OCI-LY3 (cell line): ENCODE measurements around the gene ARPC5L.

Experiments
- H2AFZ ChIP-seq: fragments of 200-600, 300-600 bp; shearing (Covaris generic); 2 replicates; pipeline ENCODE4 v1.6.0; 2014; ENCODE audit warnings: antibody characterized with exemption, low read depth, low read length
- H3K27ac ChIP-seq: fragments of 200-600, 300-600 bp; sonication (generic); 2 replicates; pipeline ENCODE4 v1.5.1; 2014; ENCODE audit warnings: mild to moderate bottlenecking, low read length, moderate library complexity, mixed read lengths
- H3K27me3 ChIP-seq: fragments of 200-600, 300-600 bp; sonication (generic); 2 replicates; pipeline ENCODE4 v1.6.1; 2014; ENCODE audit warnings: low read depth, low read length, mixed read lengths
- H3K36me3 ChIP-seq: fragments of 200-600, 300-600 bp; sonication (generic); replicated peaks from 2 replicates; pipeline ENCODE3; 2014; ENCODE audit warnings: low read depth, low read length, mixed read lengths
- H3K4me1 ChIP-seq: fragments of 300-600, 200-600 bp; sonication (generic); 2 replicates; pipeline ENCODE4 v1.6.1; 2014; ENCODE audit warnings: low read length, mixed read lengths
- H3K4me2 ChIP-seq: fragments of 200-600, 300-600 bp; sonication (generic); 2 replicates; pipeline ENCODE4 v1.6.1; 2014; ENCODE audit warnings: low read length, mixed read lengths
- H3K4me3 ChIP-seq: fragments of 300-600, 200-600 bp; sonication (generic); 2 replicates; pipeline ENCODE4 v1.5.1; 2014; ENCODE audit warnings: antibody characterized with exemption, mild to moderate bottlenecking, low read length, moderate library complexity
- H3K79me2 ChIP-seq: fragments of 300-600, 200-600 bp; shearing (Covaris generic); 2 replicates; pipeline ENCODE4 v1.6.1; 2014; ENCODE audit warnings: mild to moderate bottlenecking, low read length, mixed read lengths
- H3K9ac ChIP-seq: fragments of 300-600, 200-600 bp; shearing (Covaris generic); 2 replicates; pipeline ENCODE4 v1.6.0; 2014; ENCODE audit warnings: mild to moderate bottlenecking, low read length, moderate library complexity
- H3K9me3 ChIP-seq: fragments of 200-600, 300-600 bp; shearing (Covaris generic); 2 replicates; pipeline ENCODE4 v1.6.1; 2014; ENCODE audit warnings: low read length, mixed read lengths; ENCODE audit not compliant: insufficient read depth
- H4K20me1 ChIP-seq: fragments of 200-600, 300-600 bp; sonication (generic); 2 replicates; pipeline ENCODE4 v1.6.1; 2016; ENCODE audit warnings: low read length, mixed read lengths; ENCODE audit not compliant: insufficient read depth
- EZH2phosphoT487 ChIP-seq: fragments of 200-600 bp; shearing (Covaris generic); IDR thresholded peaks from 2 replicates; pipeline ENCODE4 v1.6.1; 2018; ENCODE audit warnings: antibody characterized with exemption, mixed run types, low read depth
- TF ChIP-seq, protein P1 (sequence below): fragments of 200-600, 300-600 bp; sonication (generic); IDR thresholded peaks from 2 replicates; pipeline ENCODE4 v1.5.1; 2014; ENCODE audit warnings: antibody characterized with exemption, low read length, low read depth

Gene ARPC5L

DNA sequence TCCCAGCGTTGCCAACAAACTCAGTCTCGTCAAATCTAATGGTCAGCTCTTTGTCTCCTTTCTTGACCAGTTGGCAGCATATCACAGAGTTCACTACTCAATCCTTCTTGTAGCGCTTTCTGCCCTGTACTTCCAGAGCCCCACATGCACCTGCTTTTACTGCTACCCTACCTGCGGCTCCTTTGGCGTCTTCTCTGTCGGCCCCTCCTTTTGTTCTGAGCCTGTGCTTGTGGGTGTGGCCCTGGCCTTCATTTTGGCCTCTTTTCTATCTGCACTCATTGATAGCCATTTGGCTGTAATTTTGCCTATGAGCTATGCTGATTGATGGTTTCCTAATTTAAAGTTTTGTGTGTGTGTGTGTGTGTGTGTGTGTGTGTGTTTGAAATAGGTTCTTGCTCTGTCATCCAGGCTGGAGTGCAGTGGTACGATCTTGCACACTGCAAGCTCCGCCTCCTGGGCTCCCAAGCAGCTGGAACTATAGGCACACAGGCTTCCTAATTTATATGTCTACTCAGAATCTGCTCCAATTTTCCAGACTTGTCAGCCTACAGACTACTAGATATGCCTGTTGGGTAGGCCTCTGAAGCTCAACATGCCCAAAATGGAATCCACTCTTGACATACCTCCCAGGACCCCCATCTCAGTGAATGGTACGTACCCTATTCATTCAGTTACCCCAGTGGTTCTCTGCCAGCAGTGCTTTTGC lies 32.3 kb downstream of the ARPC5L start:
- H3K27ac ChIP-seq, result no peak overlapping the region
- peaks cover 3% of the 10 kb centered on the region for H3K36me3 ChIP-seq
- TF ChIP-seq, protein P1, sequence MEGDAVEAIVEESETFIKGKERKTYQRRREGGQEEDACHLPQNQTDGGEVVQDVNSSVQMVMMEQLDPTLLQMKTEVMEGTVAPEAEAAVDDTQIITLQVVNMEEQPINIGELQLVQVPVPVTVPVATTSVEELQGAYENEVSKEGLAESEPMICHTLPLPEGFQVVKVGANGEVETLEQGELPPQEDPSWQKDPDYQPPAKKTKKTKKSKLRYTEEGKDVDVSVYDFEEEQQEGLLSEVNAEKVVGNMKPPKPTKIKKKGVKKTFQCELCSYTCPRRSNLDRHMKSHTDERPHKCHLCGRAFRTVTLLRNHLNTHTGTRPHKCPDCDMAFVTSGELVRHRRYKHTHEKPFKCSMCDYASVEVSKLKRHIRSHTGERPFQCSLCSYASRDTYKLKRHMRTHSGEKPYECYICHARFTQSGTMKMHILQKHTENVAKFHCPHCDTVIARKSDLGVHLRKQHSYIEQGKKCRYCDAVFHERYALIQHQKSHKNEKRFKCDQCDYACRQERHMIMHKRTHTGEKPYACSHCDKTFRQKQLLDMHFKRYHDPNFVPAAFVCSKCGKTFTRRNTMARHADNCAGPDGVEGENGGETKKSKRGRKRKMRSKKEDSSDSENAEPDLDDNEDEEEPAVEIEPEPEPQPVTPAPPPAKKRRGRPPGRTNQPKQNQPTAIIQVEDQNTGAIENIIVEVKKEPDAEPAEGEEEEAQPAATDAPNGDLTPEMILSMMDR, result no peak
- no peak for TF ChIP-seq EZH2phosphoT487
- H3K4me1 ChIP-seq, result peaks cover 2% of the 10 kb centered on the region; the same call in 1 of the 2 replicates
- H3K4me2 ChIP-seq, result no peak overlapping the region
- H3K79me2 ChIP-seq, result no peaks in the 10 kb centered on the region
- no peaks in the 10 kb centered on the region for H3K27me3 ChIP-seq
- H2AFZ ChIP-seq, result no peak overlapping the region
- no peaks in the 10 kb centered on the region for H4K20me1 ChIP-seq
- no peak overlapping the region for H3K4me3 ChIP-seq
- H3K9ac ChIP-seq, result no peak overlapping the region
- H3K9me3 ChIP-seq, result no peaks in the 10 kb centered on the region

DNA sequence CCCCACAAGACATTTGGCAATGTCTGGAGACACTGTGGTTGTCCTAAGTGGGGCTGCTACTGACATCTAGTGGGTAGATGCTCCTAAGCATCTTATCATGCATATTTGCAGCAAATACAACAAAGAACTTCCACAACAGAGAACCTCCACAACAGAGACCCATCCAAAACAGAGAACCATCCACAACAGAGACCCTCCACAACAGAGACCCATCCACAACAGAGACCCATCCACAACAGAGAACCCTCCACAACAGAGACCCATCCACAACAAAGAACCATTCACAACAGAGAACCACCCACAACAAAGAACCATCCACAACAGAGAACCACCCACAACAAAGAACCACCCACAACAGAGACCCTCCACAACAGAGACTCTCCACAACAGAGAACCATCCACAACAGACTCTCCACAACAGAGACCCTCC lies 32.8 kb downstream of the ARPC5L start:
- H3K4me3 ChIP-seq, result no peak overlapping the region
- no peak overlapping the region for H2AFZ ChIP-seq
- no peak for TF ChIP-seq EZH2phosphoT487
- TF ChIP-seq, protein P1, result peak; percentile 73
- no peaks in the 10 kb centered on the region for H3K27me3 ChIP-seq
- H3K79me2 ChIP-seq, result no peaks in the 10 kb centered on the region
- no peaks in the 10 kb centered on the region for H3K9me3 ChIP-seq
- H3K4me2 ChIP-seq, result no peak overlapping the region
- no peak overlapping the region for H3K9ac ChIP-seq
- H3K27ac ChIP-seq, result no peak overlapping the region
- H3K4me1 ChIP-seq, result peaks cover 2% of the 10 kb centered on the region; the same call in 1 of the 2 replicates
- peaks cover 3% of the 10 kb centered on the region for H3K36me3 ChIP-seq
- no peaks in the 10 kb centered on the region for H4K20me1 ChIP-seq

DNA sequence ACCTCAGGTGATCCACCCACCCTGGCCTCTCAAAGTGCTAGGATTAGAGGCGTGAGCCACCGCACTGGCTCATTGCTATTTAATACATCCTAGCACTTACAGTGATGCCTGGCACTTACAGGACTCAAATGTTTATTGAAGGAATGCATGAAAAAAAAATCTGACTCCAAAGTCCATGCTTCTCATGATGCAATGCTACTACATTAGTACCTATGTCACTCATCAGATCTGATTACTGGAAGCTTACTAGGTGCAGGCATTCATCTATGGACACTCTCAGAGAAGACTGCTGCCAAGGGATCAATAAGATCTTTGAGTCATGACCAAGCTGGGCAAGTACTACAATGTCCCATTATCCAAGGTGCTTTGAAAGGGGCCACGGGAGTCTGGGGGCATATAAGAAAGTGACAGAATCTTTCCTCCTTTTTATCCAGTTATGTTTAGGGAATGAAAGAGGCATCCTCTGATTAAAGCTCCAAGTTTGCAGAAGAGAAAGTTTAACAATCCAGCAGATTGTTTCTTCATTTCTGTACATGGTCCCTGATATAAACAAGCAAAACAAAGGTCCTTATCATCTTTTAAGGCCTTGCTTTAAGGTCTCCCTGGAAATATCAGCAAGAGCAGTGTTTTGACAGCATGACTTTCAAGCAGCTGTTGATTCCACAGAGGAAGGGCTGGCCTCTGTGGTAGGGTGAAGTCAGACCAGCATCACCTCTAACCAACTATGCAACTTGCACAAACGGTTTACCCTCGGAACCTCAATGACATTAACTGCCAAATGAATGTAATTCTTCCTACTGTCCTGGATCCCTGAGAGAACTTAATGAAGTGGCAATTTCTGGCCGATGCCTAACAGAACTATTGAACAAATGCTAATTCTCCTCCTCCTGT lies 35.9 kb downstream of the ARPC5L start:
- Histone ChIP-seq H3K4me2 (no peak overlapping the region), H2AFZ (no peak overlapping the region), H3K4me1 (peaks cover 2% of the 10 kb centered on the region; the same call in 1 of the 2 replicates), H3K27ac (no peak overlapping the region), H4K20me1 (no peaks in the 10 kb centered on the region), H3K9ac (no peak overlapping the region), H3K4me3 (no peak overlapping the region), H3K36me3 (peaks cover 3% of the 10 kb centered on the region), H3K79me2 (no peaks in the 10 kb centered on the region), H3K27me3 (no peaks in the 10 kb centered on the region), H3K9me3 (no peaks in the 10 kb centered on the region)
- TF ChIP-seq EZH2phosphoT487, result no peak
- TF ChIP-seq, protein P1, result no peak

DNA sequence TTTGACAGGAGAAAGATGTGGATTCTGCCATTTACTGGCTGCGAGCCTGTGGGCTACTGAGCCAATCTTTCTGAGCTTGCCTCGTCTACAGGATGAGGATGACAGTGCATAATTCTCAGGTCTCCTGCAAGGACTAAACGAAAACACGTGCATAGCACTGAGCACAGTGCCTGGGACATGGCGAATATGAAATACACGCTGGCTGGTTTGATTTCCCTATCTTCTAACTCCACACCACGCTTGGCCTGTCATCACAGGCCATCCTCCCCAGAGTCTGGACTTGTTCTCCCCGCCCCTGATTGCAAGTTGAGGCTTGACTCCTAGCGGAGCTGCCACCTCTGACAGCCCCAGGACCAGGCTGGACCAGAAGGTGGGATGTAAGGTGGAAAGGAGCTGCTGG lies 37.9 kb downstream of the ARPC5L start:
- H2AFZ ChIP-seq, result no peak overlapping the region
- no peaks in the 10 kb centered on the region for H3K9me3 ChIP-seq
- no peaks in the 10 kb centered on the region for H3K79me2 ChIP-seq
- H3K4me1 ChIP-seq, result no peaks in the 10 kb centered on the region
- no peaks in the 10 kb centered on the region for H3K27me3 ChIP-seq
- no peak overlapping the region for H3K4me2 ChIP-seq
- H3K27ac ChIP-seq, result no peak overlapping the region
- no peak overlapping the region for H3K9ac ChIP-seq
- TF ChIP-seq, protein P1, result no peak
- no peak for TF ChIP-seq EZH2phosphoT487
- H3K36me3 ChIP-seq, result no peaks in the 10 kb centered on the region
- no peaks in the 10 kb centered on the region for H4K20me1 ChIP-seq
- no peak overlapping the region for H3K4me3 ChIP-seq
